Inflammatory macrophage treated with lipopolysaccharide for 4 hours (primary cell): Measurements from ENCODE around the gene SPCS1.
A peak's percentile ranks its signal among the peaks of the same experiment; 100 is the strongest.
"Not testable (repeated sequence)": the region's sequence is repeated elsewhere in the genome, so short reads cannot be mapped to it uniquely, and the experiment has no call there.

ENCODE experiments used
- DNase-seq: peaks from one replicate; pipeline ENCODE4 v3.0.0-alpha.2; 2020

The SPCS1 gene

GRCh38 chr3:52695798-52696671, 9.9 kb upstream of the SPCS1 start:
- no peak for DNase-seq

GRCh38 chr3:52696830-52697631, 8.9 kb upstream of the SPCS1 start:
- no peak for DNase-seq

GRCh38 chr3:52697632-52697965, 8.3 kb upstream of the SPCS1 start:
- no peak for DNase-seq

- no peak for DNase-seq
Measured at GRCh38 chr3:52703341-52703740, 2.6 kb upstream of the SPCS1 start.

GRCh38 chr3:52704611-52705437, 1.1 kb upstream of the SPCS1 start:
- no peak for DNase-seq

- DNase-seq: no peak
Measured at GRCh38 chr3:52705438-52705687, 543 bp upstream of the SPCS1 start.

- no peak for DNase-seq
Measured at GRCh38 chr3:52707585-52707984, 1.7 kb downstream of the SPCS1 start.

GRCh38 chr3:52710512-52710911, 4.6 kb downstream of the SPCS1 start:
- no peak for DNase-seq

GRCh38 chr3:52712291-52713212, 6.6 kb downstream of the SPCS1 start:
- no peak for DNase-seq

- DNase-seq: no peak
Measured at GRCh38 chr3:52714335-52715302, 8.7 kb downstream of the SPCS1 start.

- no peak for DNase-seq
Measured at GRCh38 chr3:52715714-52716305, 9.9 kb downstream of the SPCS1 start.

GRCh38 chr3:52719618-52720017, 13.7 kb downstream of the SPCS1 start:
- DNase-seq: no peak

- peak; percentile 57 for DNase-seq
Measured at GRCh38 chr3:52721002-52721729, 15.3 kb downstream of the SPCS1 start.

GRCh38 chr3:52721730-52722008, 15.8 kb downstream of the SPCS1 start:
- DNase-seq: no peak

- no peak for DNase-seq
Measured at GRCh38 chr3:52722491-52722890, 16.6 kb downstream of the SPCS1 start.

- DNase-seq: no peak
Measured at GRCh38 chr3:52723935-52724334, 18.0 kb downstream of the SPCS1 start.

GRCh38 chr3:52724511-52724910, 18.6 kb downstream of the SPCS1 start:
- DNase-seq: no peak

- not testable (repeated sequence) for DNase-seq
Measured at GRCh38 chr3:52728753-52729152, 22.8 kb downstream of the SPCS1 start.

- peak; percentile 25 for DNase-seq
Measured at GRCh38 chr3:52730681-52731080, 24.8 kb downstream of the SPCS1 start.

GRCh38 chr3:52731590-52731989, 25.7 kb downstream of the SPCS1 start:
- no peak for DNase-seq
